Stimulated activated naive B cell treated with anti-CD40 and anti-IgM and Interleukin-4, amounts not matched to agents 10 μg/mL and 1 μg/mL and 100 μg/mL, for 72 hours (primary cell): Measurements from ENCODE around the gene ELAVL1.

ENCODE experiments used
- ATAC-seq, 2 donors: fragments of 150-1000 bp; cut with Tn5 transposase; replicated peaks; 2 replicates each; pipeline ENCODE4 v1.10.0; 2021; ENCODE audit warnings: moderate library complexity in 1 of 2
- DNase-seq: peaks from one replicate; pipeline ENCODE4 v3.0.0; 2021
- H3K27ac Mint-ChIP-seq: one replicate; pipeline ENCODE4 v1.8.0; 2022; ENCODE audit warnings: mild to moderate bottlenecking, mixed read lengths
- H3K27me3 Mint-ChIP-seq, 2 donors: one replicate each; pipeline ENCODE4 v1.8.0; 2022; ENCODE audit warnings: mixed read lengths in 2 of 2
- H3K36me3 Mint-ChIP-seq, 2 donors: one replicate each; pipeline ENCODE4 v1.8.0; 2022; ENCODE audit warnings: mixed read lengths in 2 of 2, mild to moderate bottlenecking in 1 of 2
- H3K4me1 Mint-ChIP-seq, 2 donors: one replicate each; pipeline ENCODE4 v1.8.0; 2022; ENCODE audit warnings: mixed read lengths in 2 of 2, mild to moderate bottlenecking in 1 of 2
- H3K4me3 Mint-ChIP-seq, 2 donors: one replicate each; pipeline ENCODE4 v1.8.0; 2022; ENCODE audit warnings: mild to moderate bottlenecking in 2 of 2, mixed read lengths in 2 of 2, moderate library complexity in 1 of 2
- H3K9me3 Mint-ChIP-seq, 2 donors: one replicate each; pipeline ENCODE4 v1.8.0; 2022; ENCODE audit warnings: mixed read lengths in 2 of 2, mild to moderate bottlenecking in 1 of 2

Gene ELAVL1

DNA sequence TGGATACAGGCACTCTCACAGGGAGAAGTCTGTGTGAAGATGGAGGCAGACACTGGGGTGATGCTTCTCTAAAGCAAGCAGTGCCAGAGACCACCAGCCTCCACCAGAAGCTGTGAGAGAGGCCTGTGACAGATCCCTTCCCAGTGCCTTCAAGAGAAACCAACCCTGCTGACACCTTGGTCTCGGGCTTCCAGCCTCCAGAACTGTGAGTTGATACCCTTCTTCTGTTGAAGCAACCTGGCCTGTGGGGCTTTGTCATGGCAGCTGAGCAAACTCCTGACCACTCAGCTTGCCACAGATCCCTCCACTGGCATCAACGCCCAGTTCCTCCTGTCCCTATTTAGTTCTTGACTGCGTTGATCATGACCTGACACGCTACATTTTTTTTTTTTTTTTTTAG, 29.0 kb downstream of the ELAVL1 start:
- peaks cover 0 to 2% of the 10 kb centered on the region in 2 donors for H3K4me1 Mint-ChIP-seq
- no peaks in the 10 kb centered on the region for H3K9me3 Mint-ChIP-seq
- H3K27ac Mint-ChIP-seq = no peak overlapping the region
- no peak overlapping the region for H3K4me3 Mint-ChIP-seq
- DNase-seq = no peak
- H3K36me3 Mint-ChIP-seq = peaks cover 21 to 32% of the 10 kb centered on the region in 2 donors
- H3K27me3 Mint-ChIP-seq = no peaks in the 10 kb centered on the region
- no peak for ATAC-seq

DNA sequence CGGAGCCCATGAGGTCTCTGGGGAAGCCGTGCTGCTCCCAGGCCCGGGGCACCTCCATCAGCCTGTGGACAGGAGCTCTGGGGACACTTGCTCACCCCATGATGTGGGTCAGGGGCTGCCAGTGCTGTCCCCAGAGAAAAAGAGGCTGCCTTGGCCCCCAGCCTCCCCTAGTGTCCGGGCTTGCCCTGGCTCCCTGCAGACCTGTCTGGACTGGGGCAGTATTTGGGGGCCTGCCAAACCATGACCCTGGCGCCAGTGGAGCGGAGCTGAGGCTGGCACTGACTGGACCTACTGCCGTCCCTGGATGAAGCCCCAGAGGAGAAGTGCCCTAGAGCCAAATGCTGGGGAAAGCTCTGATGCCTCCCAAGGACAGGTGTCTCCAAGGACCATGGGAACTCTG, 30.4 kb downstream of the ELAVL1 start:
- ATAC-seq = no peak
- peaks cover 23 to 24% of the 10 kb centered on the region in 2 donors for H3K36me3 Mint-ChIP-seq
- H3K27me3 Mint-ChIP-seq = no peaks in the 10 kb centered on the region
- DNase-seq = no peak
- H3K9me3 Mint-ChIP-seq = no peaks in the 10 kb centered on the region
- no peak overlapping the region for H3K27ac Mint-ChIP-seq
- no peaks in the 10 kb centered on the region for H3K4me1 Mint-ChIP-seq
- H3K4me3 Mint-ChIP-seq = no peak overlapping the region

DNA sequence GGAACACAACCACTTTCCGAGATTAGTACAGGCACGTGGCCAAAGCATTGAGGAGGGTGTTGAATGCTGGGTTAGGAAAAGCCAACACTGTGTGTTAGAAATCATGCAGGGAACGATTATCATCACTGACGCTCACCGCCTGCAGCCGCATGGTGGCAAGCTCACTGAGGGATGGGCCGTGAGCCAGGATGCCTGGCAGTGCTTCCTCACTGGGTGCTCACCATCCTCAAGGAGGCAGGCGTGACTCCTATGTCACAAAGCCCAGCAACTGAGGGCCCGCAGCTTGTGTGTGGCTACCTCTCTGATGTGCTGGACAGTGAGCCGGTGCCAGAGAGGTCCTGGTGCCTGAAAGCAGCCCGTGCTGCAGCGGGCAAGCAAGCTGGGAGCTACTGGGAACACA, 31.6 kb downstream of the ELAVL1 start:
- Mint-ChIP-seq H3K9me3 (no peaks in the 10 kb centered on the region), H3K27ac (no peak overlapping the region), H3K27me3 (no peaks in the 10 kb centered on the region), H3K36me3 (peaks cover 19 to 28% of the 10 kb centered on the region in 2 donors), H3K4me1 (no peaks in the 10 kb centered on the region), H3K4me3 (no peak overlapping the region)
- DNase-seq = no peak
- ATAC-seq = no peak

DNA sequence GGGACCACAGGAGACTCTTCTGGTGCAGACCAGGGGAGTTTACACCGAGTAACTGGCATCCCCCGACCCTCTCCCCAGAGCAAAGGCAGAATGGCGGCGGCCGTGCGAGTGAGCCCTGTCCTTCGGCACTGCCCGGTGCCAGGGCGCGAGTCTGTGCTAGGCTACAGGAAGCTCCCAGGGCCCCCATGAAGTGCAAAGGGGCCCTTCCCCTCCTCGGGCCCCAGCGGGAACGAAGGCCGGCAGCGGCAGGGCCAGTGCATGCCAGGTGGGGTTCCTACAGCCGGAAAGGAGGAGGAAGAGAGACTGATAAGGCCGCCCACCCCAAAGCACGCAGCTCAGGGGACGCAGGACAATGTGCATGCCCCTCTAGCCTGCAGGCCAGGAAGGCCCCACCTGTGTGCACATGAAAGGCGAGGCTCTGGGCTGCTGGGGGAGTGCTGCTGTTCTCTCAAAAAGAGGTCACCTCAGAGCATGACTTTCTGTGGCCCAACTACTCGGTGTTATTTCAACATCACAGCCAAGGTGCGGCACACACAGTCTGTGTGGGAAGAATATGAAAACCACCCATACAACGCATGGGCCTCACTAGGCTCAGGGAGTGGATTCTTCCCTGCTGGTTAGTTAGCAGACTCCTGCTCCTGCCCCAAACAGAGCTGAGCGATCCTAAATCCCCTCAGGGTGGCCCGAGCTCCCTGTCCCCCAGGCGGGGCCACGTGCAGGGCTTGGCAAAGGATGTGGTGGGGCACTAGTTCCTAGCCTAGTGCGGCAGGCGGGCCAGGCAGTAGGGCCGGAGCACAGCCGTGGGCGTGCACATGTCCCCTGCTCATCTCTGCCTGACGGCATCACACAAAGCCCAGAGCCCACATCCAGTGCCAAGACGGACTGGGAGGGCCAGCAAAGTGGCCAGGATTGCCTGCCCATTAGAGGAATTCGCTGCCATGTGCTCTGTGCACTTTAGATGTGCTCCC, 33.6 kb downstream of the ELAVL1 start:
- Mint-ChIP-seq H3K36me3 (peaks cover 35 to 40% of the 10 kb centered on the region in 2 donors), H3K9me3 (no peaks in the 10 kb centered on the region), H3K27ac (no peak overlapping the region), H3K4me3 (no peak overlapping the region), H3K27me3 (no peaks in the 10 kb centered on the region), H3K4me1 (no peaks in the 10 kb centered on the region)
- DNase-seq (no peak), ATAC-seq (no peak)

DNA sequence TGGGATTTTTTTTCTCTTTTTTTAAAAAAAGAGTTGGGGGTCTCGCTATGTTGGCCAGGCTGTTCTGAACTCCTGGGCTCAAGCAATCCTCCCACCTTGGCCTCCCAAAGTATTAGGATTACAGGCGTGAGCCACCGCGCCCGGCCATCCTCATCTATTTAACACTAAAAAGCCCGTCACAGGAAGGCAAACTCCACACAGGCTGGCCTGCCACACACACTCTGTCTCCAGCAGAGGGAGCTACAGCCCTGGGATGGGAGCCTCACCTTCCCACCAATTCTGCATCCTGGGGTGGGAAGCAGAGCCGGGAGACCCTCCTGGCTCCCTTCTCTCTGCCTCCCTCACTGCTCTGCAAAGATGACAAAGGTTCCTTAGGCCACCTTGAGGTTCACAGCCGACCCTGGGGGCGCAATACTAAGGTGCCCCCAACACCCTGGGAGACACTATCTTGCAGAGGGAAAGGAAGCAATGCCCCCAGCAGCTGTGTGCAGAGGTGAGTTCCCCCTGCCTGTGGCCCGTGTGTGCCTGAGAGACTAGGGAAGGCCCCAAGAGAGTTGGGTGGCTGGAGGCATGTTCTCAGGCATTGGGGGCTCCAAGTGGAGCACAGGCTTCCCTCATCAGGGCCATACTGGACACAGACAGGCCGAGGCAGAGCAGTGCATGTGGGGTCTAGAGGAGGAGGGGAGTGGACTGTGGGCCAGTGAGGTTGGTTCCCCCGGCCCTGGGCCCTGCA, 34.6 kb downstream of the ELAVL1 start:
- Mint-ChIP-seq H3K9me3 (no peaks in the 10 kb centered on the region), H3K4me1 (no peaks in the 10 kb centered on the region), H3K27ac (peak overlapping the region; percentile 65), H3K36me3 (peaks cover 42 to 46% of the 10 kb centered on the region in 2 donors), H3K27me3 (no peaks in the 10 kb centered on the region), H3K4me3 (no peak overlapping the region)
- DNase-seq (peak; percentile 11), ATAC-seq (peak in 1 of 2 donors; percentile 45)

GRCh38 chr19:7969555-7969939, 35.9 kb downstream of the ELAVL1 start:
- Mint-ChIP-seq H3K4me1 (no peaks in the 10 kb centered on the region), H3K9me3 (no peaks in the 10 kb centered on the region), H3K36me3 (peaks cover 47 to 48% of the 10 kb centered on the region in 2 donors), H3K27me3 (no peaks in the 10 kb centered on the region), H3K27ac (no peak overlapping the region), H3K4me3 (no peak overlapping the region)
- DNase-seq = no peak
- ATAC-seq = no peak

GRCh38 chr19:7968796-7969554, 36.5 kb downstream of the ELAVL1 start:
- ATAC-seq = no peak
- H3K4me3 Mint-ChIP-seq = no peak overlapping the region
- no peaks in the 10 kb centered on the region for H3K4me1 Mint-ChIP-seq
- H3K27ac Mint-ChIP-seq = no peak overlapping the region
- no peak for DNase-seq
- no peaks in the 10 kb centered on the region for H3K9me3 Mint-ChIP-seq
- H3K36me3 Mint-ChIP-seq = peaks cover 44 to 45% of the 10 kb centered on the region in 2 donors
- H3K27me3 Mint-ChIP-seq = no peaks in the 10 kb centered on the region

GRCh38 chr19:7968008-7968795, 37.2 kb downstream of the ELAVL1 start:
- H3K4me1 Mint-ChIP-seq = no peaks in the 10 kb centered on the region
- H3K27me3 Mint-ChIP-seq = no peaks in the 10 kb centered on the region
- H3K36me3 Mint-ChIP-seq = peaks cover 36 to 38% of the 10 kb centered on the region in 2 donors
- no peak overlapping the region for H3K27ac Mint-ChIP-seq
- DNase-seq (no peak), ATAC-seq (no peak)
- H3K4me3 Mint-ChIP-seq = no peak overlapping the region
- no peaks in the 10 kb centered on the region for H3K9me3 Mint-ChIP-seq

GRCh38 chr19:7965921-7966665, 39.3 kb downstream of the ELAVL1 start:
- ATAC-seq (no peak), DNase-seq (no peak)
- Mint-ChIP-seq H3K4me1 (no peaks in the 10 kb centered on the region), H3K9me3 (no peaks in the 10 kb centered on the region), H3K27me3 (no peaks in the 10 kb centered on the region), H3K27ac (peak overlapping the region; percentile 76), H3K4me3 (no peak overlapping the region), H3K36me3 (peaks cover 37 to 48% of the 10 kb centered on the region in 2 donors)

- no peak overlapping the region for H3K4me3 Mint-ChIP-seq
Observed at GRCh38 chr19:7965259-7965841, 40.1 kb downstream of the ELAVL1 start.

DNA sequence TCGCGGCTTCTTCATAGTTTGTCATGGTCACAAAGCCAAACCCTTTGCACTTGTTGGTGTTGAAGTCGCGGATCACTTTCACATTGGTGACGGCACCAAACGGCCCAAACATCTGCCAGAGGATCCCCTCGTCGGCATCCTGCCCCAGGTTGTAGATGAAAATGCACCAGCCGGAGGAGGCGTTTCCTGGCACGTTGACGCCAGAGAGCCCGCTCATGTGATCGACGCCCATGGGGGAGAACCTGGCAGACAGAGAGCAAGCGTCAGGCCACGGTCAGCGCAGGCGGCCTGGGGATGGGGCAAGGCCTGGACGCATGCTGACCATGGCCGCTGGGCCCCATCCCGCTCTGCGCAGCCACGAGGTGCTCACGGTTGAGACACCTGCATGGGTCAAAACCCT, 41.9 kb downstream of the ELAVL1 start:
- no peaks in the 10 kb centered on the region for H3K27me3 Mint-ChIP-seq
- DNase-seq = no peak
- no peak for ATAC-seq
- H3K36me3 Mint-ChIP-seq = peaks cover 26 to 43% of the 10 kb centered on the region in 2 donors
- H3K4me3 Mint-ChIP-seq = no peak overlapping the region
- no peak overlapping the region for H3K27ac Mint-ChIP-seq
- H3K4me1 Mint-ChIP-seq = no peaks in the 10 kb centered on the region
- no peaks in the 10 kb centered on the region for H3K9me3 Mint-ChIP-seq

More at GRCh38 chr19:7965259-7965841, 40.1 kb downstream of the ELAVL1 start:
- H3K9me3 Mint-ChIP-seq = no peaks in the 10 kb centered on the region
- peaks cover 32 to 49% of the 10 kb centered on the region in 2 donors for H3K36me3 Mint-ChIP-seq
- H3K27me3 Mint-ChIP-seq = no peaks in the 10 kb centered on the region
- DNase-seq = no peak
- H3K4me1 Mint-ChIP-seq = no peaks in the 10 kb centered on the region
- ATAC-seq = no peak
- H3K27ac Mint-ChIP-seq = no peak overlapping the region

DNA sequence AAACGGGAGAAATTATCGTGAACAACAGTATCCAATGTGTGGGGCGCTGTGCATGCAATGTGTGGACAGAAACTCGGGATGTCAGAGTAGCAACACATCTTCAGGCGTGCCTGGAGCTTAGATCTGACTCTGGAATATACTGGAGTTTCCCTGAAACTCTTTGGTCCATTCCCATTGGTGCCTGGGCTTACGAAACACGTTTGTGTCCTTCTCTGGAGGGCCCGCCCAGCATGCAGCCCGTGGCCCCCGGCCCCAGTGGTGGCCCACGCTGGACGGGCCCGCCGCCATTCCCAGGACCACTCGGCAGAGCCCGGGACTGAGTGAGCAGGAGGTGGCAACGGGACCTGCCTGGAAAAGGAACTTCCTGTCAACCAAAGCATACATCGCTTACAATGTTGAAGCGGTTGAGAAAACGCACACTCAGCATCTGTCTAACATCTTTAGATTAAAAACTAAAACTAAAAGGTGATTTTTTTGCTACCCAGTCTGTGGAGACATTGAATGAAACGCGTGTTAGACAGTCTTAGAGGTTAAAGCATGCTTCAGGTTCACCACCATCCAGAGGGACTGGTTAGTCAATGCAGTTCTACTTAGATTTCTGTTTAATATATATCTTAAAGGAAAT, 42.7 kb downstream of the ELAVL1 start:
- Mint-ChIP-seq H3K4me3 (no peak overlapping the region), H3K27ac (no peak overlapping the region), H3K36me3 (peaks cover 28 to 45% of the 10 kb centered on the region in 2 donors), H3K9me3 (no peaks in the 10 kb centered on the region), H3K4me1 (no peaks in the 10 kb centered on the region), H3K27me3 (no peaks in the 10 kb centered on the region)
- ATAC-seq (no peak), DNase-seq (no peak)
